GM21737 (cell line): ENCODE results near the gene TMEM205.

Experiments
- ATAC-seq: cut with Tn5 transposase; IDR thresholded peaks from one replicate; pipeline ENCODE4 v1.9.1; 2021; ENCODE audit warnings: mild to moderate bottlenecking, moderate library complexity; ENCODE audit not compliant: unreplicated experiment

TMEM205 gene

GRCh38 chr19:11304936-11305335, 41.1 kb downstream of the TMEM205 start:
- no peak for ATAC-seq

GRCh38 chr19:11300811-11301120, 45.3 kb downstream of the TMEM205 start:
- no peak for ATAC-seq

- no peak for ATAC-seq
These were observed 45.9 kb downstream of the TMEM205 start for GRCh38 chr19:11299946-11300810.

- ATAC-seq: no peak
These were observed 49.8 kb downstream of the TMEM205 start for GRCh38 chr19:11296264-11296663.

- ATAC-seq: no peak
These were observed 50.3 kb downstream of the TMEM205 start, which contains the start of gene TSPAN16 for GRCh38 chr19:11295665-11296245. TSS of gene TSPAN16 (plus strand) at chr19:11296160. CDS start at chr19:11296298, 138 bp downstream.

GRCh38 chr19:11295180-11295579, 50.9 kb downstream of the TMEM205 start:
- no peak for ATAC-seq

GRCh38 chr19:11293433-11294389, 52.4 kb downstream of the TMEM205 start:
- ATAC-seq: peak; percentile 69
